GM21619 (cell line): ENCODE results near the gene TMEM203.

Source experiments
- ATAC-seq: cut with Tn5 transposase; IDR thresholded peaks from one replicate; pipeline ENCODE4 v1.9.1; 2021; ENCODE audit not compliant: unreplicated experiment

The TMEM203 gene

GRCh38 chr9:137230705-137231371 lies 25.4 kb upstream of the TMEM203 start, which contains the start of gene SLC34A3:
TSS of gene SLC34A3 (plus strand) at chr9:137230901. CDS start at chr9:137231703, 802 bp downstream.
- ATAC-seq, result no peak

DNA sequence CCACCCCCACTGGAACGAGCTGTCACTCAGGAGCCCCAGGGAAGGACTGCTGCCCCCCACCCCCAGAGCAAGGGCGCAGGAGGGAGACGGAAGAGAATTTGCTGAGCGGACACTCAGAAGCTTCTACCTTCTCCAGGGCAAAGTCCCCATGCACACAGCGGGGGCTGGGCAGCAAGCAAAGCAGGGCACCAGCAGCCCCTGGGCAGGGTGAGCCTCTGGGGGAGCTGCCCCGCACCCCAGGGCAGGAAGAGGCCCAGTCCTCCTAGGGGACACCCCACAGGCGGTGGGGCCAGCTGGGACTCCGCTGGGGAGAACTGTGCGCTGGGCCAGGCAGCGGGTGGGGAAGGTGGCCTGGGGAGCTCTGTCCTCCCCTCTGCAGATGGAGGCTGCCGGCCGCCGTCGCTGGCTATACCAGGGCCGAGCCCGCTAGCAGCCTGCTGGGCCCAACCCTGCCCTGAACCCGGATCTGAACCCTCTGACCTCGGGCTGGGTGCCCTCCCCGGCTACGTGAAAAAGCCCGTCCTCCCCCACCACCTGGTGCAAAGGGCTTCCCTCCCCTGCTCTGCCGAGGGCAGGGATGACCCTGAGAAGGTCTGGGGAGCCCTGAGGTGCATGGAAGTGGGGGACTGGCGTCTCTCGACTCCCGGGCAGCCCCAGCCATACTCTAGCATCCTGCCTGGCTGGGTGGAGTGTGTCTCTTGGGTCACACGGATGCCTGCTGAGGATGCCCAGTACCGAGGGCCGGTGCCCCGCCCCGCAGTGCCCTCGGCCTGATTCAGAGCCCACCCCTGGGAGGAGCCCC lies 24.7 kb upstream of the TMEM203 start:
- ATAC-seq, result no peak

DNA sequence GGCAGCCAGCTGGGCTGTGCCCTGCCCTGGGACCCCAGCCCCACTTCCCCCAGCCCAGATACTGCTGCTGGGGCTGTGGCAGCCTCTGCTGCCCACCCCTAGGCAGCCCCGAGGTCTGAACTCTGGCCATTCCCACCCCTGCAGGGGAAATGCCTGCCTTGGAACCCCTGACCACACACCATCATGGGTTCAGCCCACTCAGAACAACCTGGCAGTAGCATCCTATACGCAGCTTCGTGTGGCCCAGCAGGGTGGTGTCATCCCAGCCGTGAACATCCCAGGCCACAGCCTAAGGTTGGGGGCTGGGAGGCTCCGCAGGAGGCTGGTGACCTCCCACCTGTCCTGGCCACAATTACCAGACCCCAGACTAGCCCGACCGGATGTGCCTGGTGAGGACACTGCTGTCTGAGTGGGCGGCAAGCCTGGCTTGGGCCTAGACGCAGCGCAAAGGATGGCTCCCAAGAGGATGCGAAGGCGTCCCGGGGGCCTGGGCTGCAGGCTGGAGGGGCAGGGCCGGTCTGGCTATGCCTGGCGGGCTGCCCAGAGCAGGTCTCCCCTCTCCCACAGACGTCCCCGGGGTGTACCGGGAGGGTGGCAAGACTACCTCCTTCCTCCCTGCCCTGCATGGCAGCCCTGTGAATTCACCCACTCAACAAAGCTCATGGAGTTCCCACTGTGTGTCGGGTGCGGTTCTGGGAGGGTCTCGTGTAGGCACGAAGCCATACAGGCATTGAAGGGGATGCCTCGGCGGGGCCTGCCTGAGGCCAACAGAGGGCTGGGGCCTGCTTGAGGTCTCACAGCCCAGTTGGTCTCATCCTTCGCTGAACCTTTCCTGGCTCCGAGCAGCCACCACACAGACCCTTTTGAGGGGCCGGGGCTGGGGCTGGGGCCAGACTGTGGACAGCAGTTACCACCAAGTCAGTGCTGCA lies 23.8 kb upstream of the TMEM203 start:
- no peak for ATAC-seq

- no peak for ATAC-seq
These were observed 23.1 kb upstream of the TMEM203 start for GRCh38 chr9:137228506-137228967.

DNA sequence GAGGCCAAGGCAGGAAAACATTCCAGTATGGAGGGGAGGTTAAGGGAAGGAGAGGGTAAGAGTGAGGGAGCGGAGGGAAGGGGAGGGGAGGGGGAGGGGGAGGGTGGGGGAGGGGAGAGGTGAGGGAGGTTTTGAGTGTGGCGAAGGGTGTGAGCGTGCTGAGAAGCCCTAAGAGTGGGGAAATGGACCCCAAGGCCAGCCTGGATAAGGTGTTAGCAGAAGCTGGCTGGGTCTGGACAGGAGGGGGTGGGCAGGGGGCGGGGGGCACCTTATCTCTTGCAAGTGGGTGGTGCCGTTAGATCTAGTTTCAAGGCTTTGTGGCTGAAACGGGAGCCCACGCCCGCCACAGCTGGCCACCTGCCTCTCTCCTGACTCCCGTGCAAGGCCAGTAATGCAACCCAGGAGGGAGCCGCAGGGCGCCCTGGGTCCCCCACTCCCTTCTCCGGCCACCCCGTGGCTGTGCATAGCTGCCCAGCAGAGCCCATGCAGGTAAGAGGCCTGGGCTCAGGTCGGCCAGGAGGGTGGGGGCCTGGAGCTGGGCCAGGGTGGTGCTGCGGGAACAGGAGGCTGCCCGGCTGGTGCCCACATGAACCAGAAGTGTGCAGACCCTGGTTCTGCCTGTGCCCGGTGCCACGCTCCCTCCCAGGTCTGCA lies 22.5 kb upstream of the TMEM203 start:
- ATAC-seq, result no peak

GRCh38 chr9:137227054-137227852 lies 21.8 kb upstream of the TMEM203 start, which contains the start of gene RNF224:
TSS of gene RNF224 (plus strand) at chr9:137227502. CDS start at chr9:137228336, 834 bp downstream.
- no peak for ATAC-seq

- no peak for ATAC-seq
These were observed 21.0 kb upstream of the TMEM203 start for GRCh38 chr9:137226338-137227053.

GRCh38 chr9:137225699-137226331 lies 20.4 kb upstream of the TMEM203 start:
- ATAC-seq, result no peak

- no peak for ATAC-seq
These were observed 19.6 kb upstream of the TMEM203 start, which contains the start of gene CYSRT1 for GRCh38 chr9:137224830-137225694. TSS of gene CYSRT1 (plus strand) at chr9:137225174. CDS start at chr9:137225622, 448 bp downstream.

DNA sequence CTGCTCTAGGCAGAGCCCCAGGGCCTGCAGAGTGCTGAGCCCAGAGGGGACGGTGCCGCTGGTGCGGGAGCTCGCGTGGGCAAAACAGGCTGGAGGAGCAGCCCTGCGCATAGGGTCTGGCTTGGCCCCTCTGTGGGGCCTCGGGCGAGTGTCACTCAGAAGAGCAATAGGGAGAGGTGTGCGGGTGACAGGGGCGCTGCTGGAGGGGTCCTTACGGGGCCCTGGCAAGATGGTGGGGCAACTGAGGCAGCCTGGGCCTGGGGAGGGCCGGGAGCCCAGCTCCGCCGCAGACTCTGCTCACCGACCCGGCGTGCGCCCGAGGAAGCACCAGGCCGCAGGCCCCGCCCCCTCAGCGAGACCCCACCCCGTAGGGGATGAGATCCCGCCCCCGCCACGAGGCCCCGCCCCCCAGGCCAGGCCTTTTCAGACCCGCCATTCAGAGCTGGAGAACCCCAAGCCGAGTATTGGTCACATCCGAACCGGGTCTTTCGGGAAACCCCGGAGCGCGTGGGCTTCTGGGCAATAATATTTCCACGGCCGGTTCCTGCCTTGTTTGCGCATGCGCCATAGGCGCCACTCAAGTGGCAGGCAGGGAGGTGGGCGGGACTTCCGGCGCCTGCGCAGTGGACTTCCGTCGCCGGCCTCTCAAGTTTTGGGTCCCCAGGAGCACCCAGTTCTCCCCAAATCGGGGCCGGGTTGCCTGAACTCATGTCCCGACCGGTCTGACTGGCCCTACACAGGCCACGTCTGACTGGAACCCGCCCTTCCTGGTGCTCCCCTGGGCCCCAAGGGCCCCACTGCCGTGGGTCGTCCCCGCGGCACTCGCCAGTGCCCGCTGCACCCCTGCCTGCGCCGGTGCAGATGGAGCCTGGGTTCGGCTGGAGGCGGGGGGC lies 17.9 kb upstream of the TMEM203 start:
- peak; percentile 64 for ATAC-seq

- ATAC-seq, result peak; percentile 3
These were observed 17.0 kb upstream of the TMEM203 start, which contains the start of gene RNF208 for GRCh38 chr9:137222190-137223077. TSS of gene RNF208 (minus strand) at chr9:137222240. CDS start at chr9:137221212, 1,028 bp downstream.

DNA sequence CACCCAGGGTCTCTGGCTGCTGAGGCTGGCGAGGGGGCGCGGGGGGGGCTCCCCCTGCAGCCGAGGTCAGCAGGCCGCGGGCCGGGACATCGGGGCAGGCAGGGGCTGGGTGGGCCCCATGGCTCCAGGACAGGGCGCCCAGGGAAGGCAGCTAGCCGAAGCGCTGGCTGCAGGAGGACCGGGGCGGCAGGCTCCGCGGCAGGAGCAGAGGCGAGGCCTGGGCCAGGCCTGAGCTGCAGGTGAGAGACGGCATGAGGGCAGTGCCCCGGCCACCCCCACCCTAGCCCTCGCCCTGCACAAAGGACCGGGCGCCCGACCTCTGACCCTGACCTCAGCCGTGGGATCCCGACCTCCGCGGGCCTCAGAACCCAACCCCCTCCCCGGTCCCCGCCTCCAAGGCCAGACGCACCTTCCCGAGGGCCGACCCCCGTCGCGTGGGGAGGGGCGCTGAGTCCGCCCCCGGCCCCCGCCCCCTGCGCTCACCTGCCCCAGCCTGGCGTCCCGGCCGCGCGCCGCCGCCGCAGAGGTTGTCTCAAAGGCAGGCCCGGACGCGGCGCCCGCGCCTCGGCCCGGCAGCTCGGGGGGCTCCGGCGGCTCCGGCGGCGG lies 16.2 kb upstream of the TMEM203 start:
- no peak for ATAC-seq

DNA sequence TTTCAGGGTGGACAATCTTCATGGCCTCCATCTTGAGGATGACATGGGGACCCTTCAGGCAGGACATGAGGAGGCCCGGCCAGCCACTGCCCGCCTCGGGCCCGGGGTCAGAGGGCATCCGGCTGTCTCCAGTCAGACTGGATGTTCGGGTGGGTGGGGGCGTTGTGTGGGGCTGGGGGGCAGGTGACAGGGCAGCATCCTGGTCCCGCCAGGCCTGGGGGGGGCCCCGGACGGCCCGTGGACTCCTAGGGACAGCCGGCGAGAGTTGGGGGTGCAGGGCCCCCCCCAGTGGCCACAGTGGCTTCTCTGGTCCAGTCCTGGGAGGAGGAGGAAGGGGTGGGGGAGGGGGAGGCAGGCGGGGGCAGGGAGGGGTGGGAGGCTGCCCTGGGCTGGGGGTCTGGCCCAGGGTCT lies 15.7 kb upstream of the TMEM203 start:
- ATAC-seq, result no peak

DNA sequence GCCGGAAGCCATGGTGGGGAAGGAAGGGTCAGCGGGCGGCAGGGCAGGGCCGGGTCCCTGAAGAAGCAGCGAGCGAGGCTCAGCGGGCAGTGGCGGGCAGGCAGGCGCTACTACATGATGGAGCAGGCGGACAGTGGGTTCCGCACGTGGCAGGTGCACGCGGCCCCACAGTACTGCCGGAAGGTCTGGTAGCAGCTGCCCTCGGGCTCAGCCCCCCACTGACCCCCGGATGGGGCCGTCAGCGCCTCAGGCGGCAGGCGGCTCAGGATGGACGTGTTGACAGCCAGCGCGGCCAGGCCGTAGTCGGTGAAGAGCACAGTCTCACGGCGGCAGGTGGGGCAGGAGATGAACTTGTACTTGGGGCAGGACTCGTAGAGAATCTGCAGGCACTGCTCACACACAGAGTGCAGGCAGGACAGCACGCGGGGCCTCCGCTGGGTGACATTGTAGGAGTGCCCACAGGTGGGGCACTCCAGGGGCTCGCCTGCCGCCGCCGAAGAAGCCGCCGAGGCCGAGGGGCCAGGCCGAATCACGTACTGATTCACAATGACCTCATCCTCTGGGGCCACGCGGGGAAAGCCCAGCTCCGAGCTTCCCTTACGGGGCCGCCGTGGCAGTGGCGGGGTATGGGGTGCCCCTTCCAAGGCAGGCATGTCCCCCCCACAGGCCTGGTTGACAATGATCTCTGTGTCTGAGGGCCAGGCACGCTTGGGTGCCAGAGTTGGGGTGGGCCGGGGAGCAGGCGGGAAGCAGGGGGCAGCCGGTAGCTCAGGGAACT lies 15.1 kb upstream of the TMEM203 start:
- ATAC-seq, result no peak
